Measurements from ENCODE around the gene HSD17B2. TPM values are rescaled to one million over a fixed set of nuclear protein-coding genes. Genes with fewer than 3 reads are reported as not detected.
"Not testable (repeated sequence)": the region's sequence is repeated elsewhere in the genome, so short reads cannot be mapped to it uniquely, and the experiment has no call there.

HSD17B2 gene
- polyA plus RNA-seq, 3 donors, result not detected

- no peak for DNase-seq
- H3K27ac Mint-ChIP-seq, result peak overlapping the region in 1 of 7 donors; percentile 11
- Histone ChIP-seq H3K4me3 (replicated peaks in 1 of 3; ENCODE audit: low read depth in 2 of 3, low read length in 3 of 3) (no peak overlapping the region), H4K20me1 (ENCODE audit: insufficient read depth, low read length) (no peaks in the 10 kb centered on the region), H3K4me2 (replicated peaks; ENCODE audit: extremely low read depth, low read length, poor library complexity, severe bottlenecking) (no peak overlapping the region), H3K36me3 (replicated peaks in 1 of 2; ENCODE audit: control insufficient read depth in 1 of 2, insufficient read depth in 2 of 2, low read length in 2 of 2) (no peaks in the 10 kb centered on the region), H3K27ac (ENCODE audit: low read depth in 1 of 2, low read length in 2 of 2) (no peak overlapping the region), H3K9me3 (replicated peaks in 1 of 2; ENCODE audit: control insufficient read depth in 1 of 2, insufficient read depth in 1 of 2, low read length in 2 of 2) (no peaks in the 10 kb centered on the region), H3K4me1 (ENCODE audit: control insufficient read depth in 1 of 2, insufficient read depth in 2 of 2, low read length in 2 of 2) (no peaks in the 10 kb centered on the region), H3K79me2 (ENCODE audit: insufficient read depth, low read length) (no peaks in the 10 kb centered on the region), H3K9ac (ENCODE audit: insufficient read depth, low read length, poor library complexity, severe bottlenecking) (no peak overlapping the region), H3K27me3 (ENCODE audit: control insufficient read depth in 2 of 2, insufficient read depth in 2 of 2, low read length in 2 of 2) (no peaks in the 10 kb centered on the region), H2AFZ (ENCODE audit: insufficient read depth, low read depth, low read length, poor library complexity, severe bottlenecking) (no peak overlapping the region)
- H3K27me3 Mint-ChIP-seq (ENCODE audit: low read depth in 3 of 3), result peaks cover 4 to 8% (median 5%) of the 10 kb centered on the region in 3 donors
- peaks cover 0 to 1% (median 0%) of the 10 kb centered on the region in 7 donors for H3K9me3 Mint-ChIP-seq
- no peaks in the 10 kb centered on the region for H3K36me3 Mint-ChIP-seq
- no CpG with 5 or more reads among the region's 2 CpGs for WGBS (ENCODE audit: insufficient coverage)
- intact Hi-C loops (cut with micrococcal nuclease), result no loop called here
- no peaks in the 10 kb centered on the region for H3K4me1 Mint-ChIP-seq
- TF ChIP-seq, protein P1, sequence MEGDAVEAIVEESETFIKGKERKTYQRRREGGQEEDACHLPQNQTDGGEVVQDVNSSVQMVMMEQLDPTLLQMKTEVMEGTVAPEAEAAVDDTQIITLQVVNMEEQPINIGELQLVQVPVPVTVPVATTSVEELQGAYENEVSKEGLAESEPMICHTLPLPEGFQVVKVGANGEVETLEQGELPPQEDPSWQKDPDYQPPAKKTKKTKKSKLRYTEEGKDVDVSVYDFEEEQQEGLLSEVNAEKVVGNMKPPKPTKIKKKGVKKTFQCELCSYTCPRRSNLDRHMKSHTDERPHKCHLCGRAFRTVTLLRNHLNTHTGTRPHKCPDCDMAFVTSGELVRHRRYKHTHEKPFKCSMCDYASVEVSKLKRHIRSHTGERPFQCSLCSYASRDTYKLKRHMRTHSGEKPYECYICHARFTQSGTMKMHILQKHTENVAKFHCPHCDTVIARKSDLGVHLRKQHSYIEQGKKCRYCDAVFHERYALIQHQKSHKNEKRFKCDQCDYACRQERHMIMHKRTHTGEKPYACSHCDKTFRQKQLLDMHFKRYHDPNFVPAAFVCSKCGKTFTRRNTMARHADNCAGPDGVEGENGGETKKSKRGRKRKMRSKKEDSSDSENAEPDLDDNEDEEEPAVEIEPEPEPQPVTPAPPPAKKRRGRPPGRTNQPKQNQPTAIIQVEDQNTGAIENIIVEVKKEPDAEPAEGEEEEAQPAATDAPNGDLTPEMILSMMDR (IDR thresholded peaks at IDR 0.05), result no peak
- no peak overlapping the region for H3K4me3 Mint-ChIP-seq
These were observed 73.0 kb downstream of the HSD17B2 start for GRCh38 chr16:82108100-82108499.

- H3K4me3 ChIP-seq (replicated peaks in 1 of 3; ENCODE audit: low read depth in 2 of 3, low read length in 3 of 3), result no peak overlapping the region
- Mint-ChIP-seq H3K4me1 (no peaks in the 10 kb centered on the region), H3K27ac (no peak overlapping the region), H3K36me3 (no peaks in the 10 kb centered on the region), H3K27me3 (ENCODE audit: low read depth in 3 of 3) (peaks cover 4 to 8% (median 5%) of the 10 kb centered on the region in 3 donors), H3K4me3 (no peak overlapping the region), H3K9me3 (peaks cover 0 to 2% (median 1%) of the 10 kb centered on the region in 7 donors)
- no peaks in the 10 kb centered on the region for H3K9me3 ChIP-seq (replicated peaks in 1 of 2; ENCODE audit: control insufficient read depth in 1 of 2, insufficient read depth in 1 of 2, low read length in 2 of 2)
- no peak overlapping the region for H2AFZ ChIP-seq (ENCODE audit: insufficient read depth, low read depth, low read length, poor library complexity, severe bottlenecking)
- TF ChIP-seq, protein P1 (IDR thresholded peaks at IDR 0.05), result no peak
- H4K20me1 ChIP-seq (ENCODE audit: insufficient read depth, low read length), result no peaks in the 10 kb centered on the region
- H3K9ac ChIP-seq (ENCODE audit: insufficient read depth, low read length, poor library complexity, severe bottlenecking), result no peak overlapping the region
- peak in 1 of 3 donors; percentile 48 for DNase-seq
- intact Hi-C loops (cut with micrococcal nuclease), result no loop called here
- WGBS (ENCODE audit: insufficient coverage), result 89% methylated on average over 5 of the region's 6 CpGs
- H3K4me1 ChIP-seq (ENCODE audit: control insufficient read depth in 1 of 2, insufficient read depth in 2 of 2, low read length in 2 of 2), result no peaks in the 10 kb centered on the region
- no peaks in the 10 kb centered on the region for H3K36me3 ChIP-seq (replicated peaks in 1 of 2; ENCODE audit: control insufficient read depth in 1 of 2, insufficient read depth in 2 of 2, low read length in 2 of 2)
- H3K27ac ChIP-seq (ENCODE audit: low read depth in 1 of 2, low read length in 2 of 2), result no peak overlapping the region
- no peaks in the 10 kb centered on the region for H3K79me2 ChIP-seq (ENCODE audit: insufficient read depth, low read length)
- no peaks in the 10 kb centered on the region for H3K27me3 ChIP-seq (ENCODE audit: control insufficient read depth in 2 of 2, insufficient read depth in 2 of 2, low read length in 2 of 2)
- H3K4me2 ChIP-seq (replicated peaks; ENCODE audit: extremely low read depth, low read length, poor library complexity, severe bottlenecking), result no peak overlapping the region
These were observed 73.7 kb downstream of the HSD17B2 start for GRCh38 chr16:82108774-82109173.

- H3K4me3 ChIP-seq (replicated peaks in 1 of 3; ENCODE audit: low read depth in 2 of 3, low read length in 3 of 3); H3K27ac ChIP-seq (ENCODE audit: low read depth in 1 of 2, low read length in 2 of 2); H3K4me2 ChIP-seq (replicated peaks; ENCODE audit: extremely low read depth, low read length, poor library complexity, severe bottlenecking); H3K9me3 Mint-ChIP-seq; H3K36me3 ChIP-seq (replicated peaks in 1 of 2; ENCODE audit: control insufficient read depth in 1 of 2, insufficient read depth in 2 of 2, low read length in 2 of 2); H3K36me3 Mint-ChIP-seq; H3K79me2 ChIP-seq (ENCODE audit: insufficient read depth, low read length); H3K4me3 Mint-ChIP-seq; H3K4me1 ChIP-seq (ENCODE audit: control insufficient read depth in 1 of 2, insufficient read depth in 2 of 2, low read length in 2 of 2); H3K27me3 ChIP-seq (ENCODE audit: control insufficient read depth in 2 of 2, insufficient read depth in 2 of 2, low read length in 2 of 2); H3K27me3 Mint-ChIP-seq (ENCODE audit: low read depth in 3 of 3); H2AFZ ChIP-seq (ENCODE audit: insufficient read depth, low read depth, low read length, poor library complexity, severe bottlenecking); H3K9me3 ChIP-seq (replicated peaks in 1 of 2; ENCODE audit: control insufficient read depth in 1 of 2, insufficient read depth in 1 of 2, low read length in 2 of 2); H4K20me1 ChIP-seq (ENCODE audit: insufficient read depth, low read length); H3K4me1 Mint-ChIP-seq; intact Hi-C loops (cut with micrococcal nuclease); H3K9ac ChIP-seq (ENCODE audit: insufficient read depth, low read length, poor library complexity, severe bottlenecking); H3K27ac Mint-ChIP-seq: not testable (repeated sequence)
- 100% methylated on average over 1 of the region's 3 CpGs for WGBS (ENCODE audit: insufficient coverage)
- peak in 1 of 3 donors; percentile 63 for DNase-seq
These were observed 74.2 kb downstream of the HSD17B2 start for GRCh38 chr16:82109266-82109665.
